Nephron progenitor cell (in vitro differentiated cells): Measurements from ENCODE around the gene PTGDR.

ENCODE experiments used
- DNase-seq: peaks from one replicate; pipeline ENCODE4 v3.0.0; 2021
- H3K27ac Mint-ChIP-seq: 2 replicates; pipeline ENCODE4 v1.8.0; 2021; ENCODE audit warnings: mild to moderate bottlenecking, moderate library complexity, mixed read lengths
- H3K27me3 Mint-ChIP-seq: 2 replicates; pipeline ENCODE4 v1.8.0; 2021; ENCODE audit warnings: mild to moderate bottlenecking, low read depth, mixed read lengths; ENCODE audit not compliant: poor library complexity
- H3K36me3 Mint-ChIP-seq: 2 replicates; pipeline ENCODE4 v1.8.0; 2021; ENCODE audit warnings: low read depth, mixed read lengths
- H3K4me1 Mint-ChIP-seq: 2 replicates; pipeline ENCODE4 v1.8.0; 2021; ENCODE audit warnings: mixed read lengths
- H3K4me3 Mint-ChIP-seq: 2 replicates; pipeline ENCODE4 v1.8.0; 2021; ENCODE audit warnings: mild to moderate bottlenecking, moderate library complexity, mixed read lengths
- H3K9me3 Mint-ChIP-seq: 2 replicates; pipeline ENCODE4 v1.8.0; 2021; ENCODE audit warnings: mild to moderate bottlenecking, moderate library complexity, mixed read lengths
- CTCF ChIP-seq: fragments of 200-600 bp; sonication (generic); IDR thresholded peaks from 2 replicates; pipeline ENCODE4 v1.5.0; 2021; ENCODE audit warnings: antibody characterized with exemption

The PTGDR gene

DNA sequence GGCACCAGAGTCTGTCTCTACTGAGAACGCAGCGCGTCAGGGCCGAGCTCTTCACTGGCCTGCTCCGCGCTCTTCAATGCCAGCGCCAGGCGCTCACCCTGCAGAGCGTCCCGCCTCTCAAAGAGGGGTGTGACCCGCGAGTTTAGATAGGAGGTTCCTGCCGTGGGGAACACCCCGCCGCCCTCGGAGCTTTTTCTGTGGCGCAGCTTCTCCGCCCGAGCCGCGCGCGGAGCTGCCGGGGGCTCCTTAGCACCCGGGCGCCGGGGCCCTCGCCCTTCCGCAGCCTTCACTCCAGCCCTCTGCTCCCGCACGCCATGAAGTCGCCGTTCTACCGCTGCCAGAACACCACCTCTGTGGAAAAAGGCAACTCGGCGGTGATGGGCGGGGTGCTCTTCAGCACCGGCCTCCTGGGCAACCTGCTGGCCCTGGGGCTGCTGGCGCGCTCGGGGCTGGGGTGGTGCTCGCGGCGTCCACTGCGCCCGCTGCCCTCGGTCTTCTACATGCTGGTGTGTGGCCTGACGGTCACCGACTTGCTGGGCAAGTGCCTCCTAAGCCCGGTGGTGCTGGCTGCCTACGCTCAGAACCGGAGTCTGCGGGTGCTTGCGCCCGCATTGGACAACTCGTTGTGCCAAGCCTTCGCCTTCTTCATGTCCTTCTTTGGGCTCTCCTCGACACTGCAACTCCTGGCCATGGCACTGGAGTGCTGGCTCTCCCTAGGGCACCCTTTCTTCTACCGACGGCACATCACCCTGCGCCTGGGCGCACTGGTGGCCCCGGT, at the start of gene PTGDR:
PTGDR (plus strand) TSS at position 198 of the 778 bp plus-strand sequence; CDS start at position 315, 117 bp downstream.
- Mint-ChIP-seq H3K4me3 (peak within 1 kb of the TSS; percentile 81), H3K4me1 (peaks cover 18% of the 10 kb centered on the region), H3K9me3 (no peaks in the 10 kb centered on the region), H3K27me3 (peaks cover 85% of the 10 kb centered on the region), H3K36me3 (no peaks in the 10 kb centered on the region), H3K27ac (no peak within 1 kb of the TSS)
- no peak for TF ChIP-seq CTCF
- peak; percentile 49 for DNase-seq

DNA sequence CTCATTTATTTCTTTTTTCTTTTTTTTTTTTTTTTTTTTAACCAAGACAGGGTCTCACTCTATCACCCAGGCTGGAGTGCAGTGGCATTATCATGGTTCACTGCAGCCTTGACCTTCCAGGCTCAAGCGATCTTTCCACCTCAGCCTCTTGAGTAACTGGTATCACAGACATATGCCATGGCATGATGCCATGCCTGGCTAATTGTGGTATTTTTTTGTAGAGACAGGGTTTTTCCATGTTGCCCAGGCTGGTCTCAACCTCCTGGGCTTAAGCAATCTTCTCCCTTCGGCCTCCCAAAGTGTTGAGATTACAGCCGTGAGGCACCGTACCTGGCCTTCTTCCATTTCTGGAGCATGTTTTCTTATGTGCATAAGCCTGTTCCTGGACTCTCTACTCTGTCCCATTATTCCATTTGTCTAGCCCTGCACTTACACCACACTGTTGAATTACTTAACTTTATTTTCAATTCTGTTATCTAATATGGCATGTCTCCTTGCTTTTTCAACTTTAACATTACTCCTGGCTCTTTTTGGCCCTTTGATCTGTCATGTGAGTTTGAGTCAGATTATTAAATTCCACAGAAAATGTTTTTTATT, 47.9 kb upstream of the PTGDR start:
- H3K27me3 Mint-ChIP-seq: peaks cover 13% of the 10 kb centered on the region
- no peak overlapping the region for H3K4me3 Mint-ChIP-seq
- peaks cover 2% of the 10 kb centered on the region for H3K9me3 Mint-ChIP-seq
- no peaks in the 10 kb centered on the region for H3K4me1 Mint-ChIP-seq
- no peaks in the 10 kb centered on the region for H3K36me3 Mint-ChIP-seq
- no peak for TF ChIP-seq CTCF
- no peak overlapping the region for H3K27ac Mint-ChIP-seq
- DNase-seq: no peak

DNA sequence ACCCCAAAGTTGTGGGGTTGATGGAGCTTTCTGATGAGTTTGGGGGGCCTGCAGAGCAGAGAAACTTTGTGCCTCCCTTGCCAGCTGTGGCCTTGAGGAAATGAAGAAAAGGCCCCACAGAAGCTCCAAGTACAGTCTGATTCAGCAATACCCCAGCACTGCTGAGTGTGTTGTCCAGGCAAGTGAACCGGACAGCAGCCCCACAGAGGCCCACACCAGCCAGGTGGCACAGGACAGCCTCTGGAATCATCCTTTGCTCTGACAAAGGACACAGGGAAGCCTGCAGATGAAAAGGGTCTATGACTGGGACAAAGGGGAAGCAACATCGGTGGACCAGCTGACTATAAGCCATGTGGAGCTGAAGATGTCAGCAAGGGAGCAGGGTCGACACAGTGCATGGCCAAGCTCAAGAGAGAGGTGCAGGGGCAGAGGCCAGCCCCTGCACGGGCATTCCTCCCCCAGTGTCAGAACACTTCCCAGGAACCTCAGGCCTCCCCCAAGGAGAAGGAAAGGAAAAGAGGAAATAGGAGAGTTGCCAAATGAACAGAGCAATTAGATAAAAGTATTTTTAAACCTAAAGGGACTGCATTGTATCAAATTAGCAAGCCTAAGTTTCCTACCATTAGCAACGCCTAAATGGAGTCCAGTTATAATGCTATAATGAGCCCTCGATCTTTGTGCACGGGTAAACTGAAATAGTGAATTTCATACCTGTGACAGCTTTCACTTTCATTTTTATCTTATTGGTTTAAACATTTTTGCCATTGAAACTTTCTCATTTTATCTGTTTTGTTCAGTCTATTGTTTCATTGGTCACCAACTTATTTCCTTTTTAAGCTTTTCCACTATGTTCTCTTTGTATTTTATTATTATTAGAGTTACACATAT, 46.3 kb upstream of the PTGDR start:
- Mint-ChIP-seq H3K9me3 (no peaks in the 10 kb centered on the region), H3K4me1 (no peaks in the 10 kb centered on the region), H3K36me3 (no peaks in the 10 kb centered on the region), H3K4me3 (no peak overlapping the region), H3K27ac (peak overlapping the region; percentile 75), H3K27me3 (peaks cover 9% of the 10 kb centered on the region)
- no peak for DNase-seq
- TF ChIP-seq CTCF: no peak

DNA sequence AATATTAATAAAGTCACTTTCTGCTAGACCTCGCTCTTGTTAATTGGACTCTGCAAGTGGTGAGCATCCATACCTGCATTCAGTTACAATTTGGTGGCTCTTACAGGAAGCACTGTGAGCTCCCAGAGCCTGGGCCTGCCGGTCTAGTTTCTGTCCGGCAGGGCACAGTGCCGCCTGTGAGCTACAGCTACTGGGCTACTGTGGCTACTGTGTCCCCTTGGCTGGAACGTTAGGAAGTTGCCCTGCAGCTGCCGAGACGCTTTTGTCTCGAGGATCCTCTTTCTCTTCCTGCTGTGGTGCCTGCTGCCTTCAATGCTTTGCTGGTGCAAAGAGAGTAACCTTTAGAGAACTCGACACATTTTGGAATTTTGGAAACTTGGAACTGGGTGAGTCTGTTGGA, 44.6 kb upstream of the PTGDR start:
- no peaks in the 10 kb centered on the region for H3K9me3 Mint-ChIP-seq
- no peak for DNase-seq
- peaks cover 9% of the 10 kb centered on the region for H3K27me3 Mint-ChIP-seq
- no peak for TF ChIP-seq CTCF
- H3K27ac Mint-ChIP-seq: no peak overlapping the region
- H3K4me3 Mint-ChIP-seq: no peak overlapping the region
- H3K36me3 Mint-ChIP-seq: no peaks in the 10 kb centered on the region
- H3K4me1 Mint-ChIP-seq: no peaks in the 10 kb centered on the region

- Mint-ChIP-seq H3K36me3 (no peaks in the 10 kb centered on the region), H3K9me3 (peaks cover 4% of the 10 kb centered on the region), H3K4me3 (no peak overlapping the region), H3K4me1 (no peaks in the 10 kb centered on the region), H3K27me3 (peaks cover 16% of the 10 kb centered on the region), H3K27ac (no peak overlapping the region)
- no peak for TF ChIP-seq CTCF
- no peak for DNase-seq
Measured at GRCh38 chr14:52227619-52228222, 39.8 kb upstream of the PTGDR start.
